ENCODE measurements around the gene KLHL29.

The KLHL29 gene

GRCh38 chr2:23383100-23383499 is 1.9 kb upstream of the KLHL29 start:
- TF ChIP-seq, protein P1, sequence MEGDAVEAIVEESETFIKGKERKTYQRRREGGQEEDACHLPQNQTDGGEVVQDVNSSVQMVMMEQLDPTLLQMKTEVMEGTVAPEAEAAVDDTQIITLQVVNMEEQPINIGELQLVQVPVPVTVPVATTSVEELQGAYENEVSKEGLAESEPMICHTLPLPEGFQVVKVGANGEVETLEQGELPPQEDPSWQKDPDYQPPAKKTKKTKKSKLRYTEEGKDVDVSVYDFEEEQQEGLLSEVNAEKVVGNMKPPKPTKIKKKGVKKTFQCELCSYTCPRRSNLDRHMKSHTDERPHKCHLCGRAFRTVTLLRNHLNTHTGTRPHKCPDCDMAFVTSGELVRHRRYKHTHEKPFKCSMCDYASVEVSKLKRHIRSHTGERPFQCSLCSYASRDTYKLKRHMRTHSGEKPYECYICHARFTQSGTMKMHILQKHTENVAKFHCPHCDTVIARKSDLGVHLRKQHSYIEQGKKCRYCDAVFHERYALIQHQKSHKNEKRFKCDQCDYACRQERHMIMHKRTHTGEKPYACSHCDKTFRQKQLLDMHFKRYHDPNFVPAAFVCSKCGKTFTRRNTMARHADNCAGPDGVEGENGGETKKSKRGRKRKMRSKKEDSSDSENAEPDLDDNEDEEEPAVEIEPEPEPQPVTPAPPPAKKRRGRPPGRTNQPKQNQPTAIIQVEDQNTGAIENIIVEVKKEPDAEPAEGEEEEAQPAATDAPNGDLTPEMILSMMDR (IDR thresholded peaks at IDR 0.05), result no peak

GRCh38 chr2:23385351-23385747 is 370 bp downstream of the KLHL29 start:
- TF ChIP-seq, protein P1 (IDR thresholded peaks at IDR 0.05), result no peak

DNA sequence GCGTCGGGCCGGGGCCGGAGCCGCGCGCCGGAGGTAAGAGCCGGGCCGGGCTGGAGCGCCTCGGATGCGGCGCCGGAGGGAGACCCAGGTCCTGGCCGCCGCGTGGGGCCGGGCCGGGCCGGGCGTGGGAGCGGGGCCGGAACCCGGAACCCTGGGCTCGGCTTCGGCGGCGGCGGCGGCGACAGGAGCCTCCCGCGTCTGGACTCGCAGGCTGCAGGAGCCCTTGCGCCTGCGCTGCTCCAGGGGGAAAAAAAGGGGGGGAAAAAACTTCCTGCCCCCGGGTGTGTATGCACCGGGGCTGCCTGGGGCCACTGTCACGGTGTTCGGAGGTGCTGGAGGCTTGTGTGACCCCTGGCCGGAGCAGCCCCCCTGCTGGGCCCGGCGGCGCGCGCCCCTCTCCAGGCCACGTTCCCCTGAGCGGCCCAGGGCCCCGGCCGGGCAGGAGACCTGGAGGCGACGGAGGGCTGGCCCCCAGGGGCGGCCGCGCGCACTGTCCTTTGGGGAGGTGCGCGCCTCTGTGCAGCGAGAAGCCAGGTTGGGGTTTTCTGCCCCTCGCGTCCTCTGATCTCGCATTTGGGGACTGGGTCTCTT is 864 bp downstream of the KLHL29 start:
- TF ChIP-seq, protein P1 (IDR thresholded peaks at IDR 0.05), result no peak

GRCh38 chr2:23386339-23387220 is 1.6 kb downstream of the KLHL29 start:
- TF ChIP-seq, protein P1 (IDR thresholded peaks at IDR 0.05), result no peak

GRCh38 chr2:23387221-23387550 is 2.2 kb downstream of the KLHL29 start:
- TF ChIP-seq, protein P1 (IDR thresholded peaks at IDR 0.05), result no peak

- TF ChIP-seq, protein P1 (IDR thresholded peaks at IDR 0.05), result no peak
These were observed 2.9 kb downstream of the KLHL29 start for GRCh38 chr2:23387845-23388244.

- TF ChIP-seq, protein P1 (IDR thresholded peaks at IDR 0.05), result no peak
These were observed 3.3 kb downstream of the KLHL29 start for GRCh38 chr2:23388294-23388693.

Measured in LNCAP (cell line).